Kidney tubule cell (primary cell): Measurements from ENCODE around the gene CDR2.
"Not testable (repeated sequence)": the region's sequence is repeated elsewhere in the genome, so short reads cannot be mapped to it uniquely, and the experiment has no call there.

Experiments
- DNase-seq: peaks from one replicate; pipeline ENCODE4 v3.0.0-alpha.2; 2018; ENCODE audit warnings: low spot score

The CDR2 gene

DNA sequence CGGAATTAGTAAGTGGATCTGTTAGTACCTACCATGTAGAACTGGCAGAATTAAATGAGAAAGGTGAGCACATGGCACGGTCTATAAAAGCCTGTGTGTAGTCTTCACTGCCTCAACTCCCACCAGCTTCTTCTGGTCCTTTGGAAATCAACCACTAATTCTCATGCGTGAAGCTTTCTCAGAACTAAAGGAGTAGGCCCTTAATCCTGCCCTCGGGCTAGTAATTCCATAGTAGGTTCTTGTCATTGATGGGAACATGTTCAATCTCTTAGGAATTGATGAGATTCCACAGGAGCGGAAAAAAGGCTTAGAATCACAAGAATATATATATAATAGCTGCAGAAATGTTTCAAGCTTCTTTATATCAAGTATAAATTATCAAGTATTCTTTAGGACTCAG is 21.7 kb downstream of the CDR2 start:
- DNase-seq = no peak

DNA sequence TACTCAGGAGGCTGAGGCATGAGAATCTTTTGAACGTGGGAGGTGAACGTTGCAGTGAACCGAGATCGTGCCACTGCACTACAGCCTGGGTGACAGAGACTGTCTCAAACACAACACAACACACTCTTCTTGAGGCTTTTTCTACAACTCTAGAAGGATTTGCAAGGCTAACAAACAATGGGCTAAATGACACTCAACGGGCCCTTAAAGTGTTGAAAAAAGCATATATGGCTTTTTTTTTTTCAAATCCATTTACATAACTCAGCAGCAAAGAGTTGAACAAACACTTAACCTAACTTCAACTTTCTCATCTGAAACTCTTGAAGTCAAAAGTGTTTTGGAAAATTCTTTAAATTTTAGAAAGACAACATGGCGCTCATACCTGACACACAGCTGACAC is 22.3 kb downstream of the CDR2 start:
- DNase-seq = no peak

DNA sequence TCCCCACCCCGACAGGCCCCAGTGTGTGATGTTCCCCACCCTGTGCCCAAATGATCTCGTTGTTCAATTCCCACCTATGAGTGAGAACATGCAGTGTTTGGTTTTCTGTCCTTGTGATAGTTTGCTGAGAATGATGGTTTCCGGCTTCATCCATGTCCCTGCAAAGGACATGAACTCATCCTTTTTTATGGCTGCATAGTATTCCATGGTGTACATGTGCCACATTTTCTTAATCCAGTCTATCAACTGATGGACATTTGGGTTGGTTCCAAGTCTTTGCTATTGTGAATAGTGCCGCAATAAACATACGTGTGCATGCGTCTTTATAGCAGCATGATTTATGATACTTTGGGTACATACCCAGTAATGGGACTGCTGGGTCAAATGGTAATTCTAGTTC is 23.4 kb downstream of the CDR2 start:
- DNase-seq = not testable (repeated sequence)

DNA sequence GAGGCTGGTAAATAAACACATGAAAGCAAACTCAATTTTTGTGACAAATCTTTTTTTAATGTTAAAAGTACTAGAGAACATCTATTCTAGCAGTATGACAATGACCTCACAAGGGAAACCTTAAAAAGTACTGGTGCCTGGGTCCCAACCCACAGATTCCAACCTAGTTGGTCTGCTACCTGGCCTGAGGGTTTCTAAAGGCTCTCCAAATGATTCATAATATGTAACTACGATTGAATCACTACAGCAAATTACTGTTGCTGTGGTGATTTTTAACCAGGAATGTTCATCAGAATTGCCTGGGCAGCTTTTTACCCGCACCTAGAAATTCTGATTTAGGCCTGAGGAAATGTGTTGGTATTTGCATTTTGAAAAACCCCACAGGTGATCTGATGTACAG is 26.1 kb downstream of the CDR2 start:
- DNase-seq = peak; percentile 89

DNA sequence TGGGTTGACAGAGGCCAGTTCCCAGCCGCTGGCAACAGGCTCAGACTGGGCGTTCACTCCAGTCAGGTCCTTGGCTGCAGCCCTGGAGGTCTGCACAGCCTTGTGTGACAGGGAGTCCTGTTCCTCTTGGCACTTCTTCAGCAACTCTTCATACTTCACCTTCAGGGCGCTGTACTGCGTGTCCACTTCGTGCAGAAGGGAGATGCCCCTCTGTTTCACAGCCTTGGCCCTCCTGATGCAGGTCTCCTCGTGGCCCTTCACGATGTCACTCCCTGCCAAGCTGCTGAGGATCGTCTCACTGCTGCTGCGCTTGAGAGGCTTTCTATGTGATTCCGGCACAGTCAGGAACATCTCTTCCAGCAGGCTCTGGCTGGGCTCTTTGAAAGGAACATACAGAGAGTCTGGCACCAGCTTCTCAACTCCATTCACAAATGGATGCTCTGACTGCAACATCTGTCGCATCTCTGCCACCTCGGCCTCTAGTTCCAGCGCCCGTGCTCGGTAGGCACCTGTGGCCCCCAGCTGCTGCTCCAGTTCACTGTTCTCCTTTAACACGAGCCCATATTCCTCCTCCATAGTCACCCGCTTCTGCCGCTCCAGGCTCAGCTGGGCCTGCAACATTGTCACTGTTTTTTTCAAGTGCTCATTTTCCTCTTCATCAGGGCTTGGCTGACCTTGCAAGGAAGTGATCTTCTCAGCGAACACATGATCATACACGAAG is 27.2 kb downstream of the CDR2 start:
- no peak for DNase-seq

DNA sequence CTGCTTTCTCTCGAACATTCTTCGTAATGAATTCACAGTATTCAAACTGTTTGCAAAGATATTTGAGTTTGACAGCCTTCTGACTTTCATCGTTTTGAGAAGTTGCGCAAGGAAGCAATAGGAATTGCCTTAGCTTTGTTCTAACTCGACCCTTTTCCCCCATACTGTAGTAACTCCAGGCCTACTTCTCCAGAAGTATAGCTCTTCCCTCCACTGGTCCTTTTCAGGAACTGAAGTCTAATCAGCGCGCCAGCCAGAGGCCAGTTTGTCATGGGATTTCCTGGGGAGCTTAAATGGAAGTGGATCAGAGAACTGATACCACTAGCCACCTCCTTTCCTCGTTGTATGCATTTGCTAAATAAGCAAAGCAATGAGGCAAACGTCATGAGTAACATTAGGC is 27.9 kb downstream of the CDR2 start:
- DNase-seq = no peak

DNA sequence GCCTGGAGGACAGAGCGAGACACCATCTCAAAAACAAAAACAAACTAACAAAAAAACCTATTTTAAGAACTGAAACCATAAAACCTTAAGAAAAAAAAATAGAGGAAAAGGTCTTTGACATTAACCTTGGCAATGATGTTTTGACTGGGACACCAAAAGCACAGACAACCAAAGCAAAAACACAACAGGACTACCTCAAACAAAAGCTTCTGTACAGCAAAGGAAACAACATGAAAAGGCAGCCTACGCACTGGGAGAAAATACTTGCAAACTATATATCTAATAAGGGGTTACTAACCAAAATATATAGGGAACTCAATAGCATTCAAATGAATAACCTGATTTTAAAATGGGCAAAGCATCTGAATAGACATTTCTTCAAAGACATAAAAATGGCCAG is 32.3 kb downstream of the CDR2 start:
- DNase-seq = no peak

DNA sequence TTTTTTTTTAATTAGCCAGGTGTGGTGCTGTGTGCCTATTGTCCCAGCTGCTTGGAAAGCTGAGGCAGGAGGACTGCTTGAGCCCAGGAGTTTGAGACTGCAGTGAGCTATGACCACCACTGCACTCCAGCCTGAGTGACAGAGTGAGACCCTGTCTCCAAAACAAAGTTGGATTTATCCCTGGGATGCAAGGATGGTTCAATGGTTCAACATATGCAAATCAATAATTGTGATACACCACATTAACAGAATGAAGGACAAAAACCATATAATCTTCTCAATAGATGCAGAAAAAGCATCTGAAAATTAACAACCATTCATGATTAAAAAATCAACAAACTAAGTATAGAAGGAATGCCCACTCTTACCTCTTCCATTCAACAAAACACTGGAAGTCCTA is 33.5 kb downstream of the CDR2 start:
- no peak for DNase-seq

DNA sequence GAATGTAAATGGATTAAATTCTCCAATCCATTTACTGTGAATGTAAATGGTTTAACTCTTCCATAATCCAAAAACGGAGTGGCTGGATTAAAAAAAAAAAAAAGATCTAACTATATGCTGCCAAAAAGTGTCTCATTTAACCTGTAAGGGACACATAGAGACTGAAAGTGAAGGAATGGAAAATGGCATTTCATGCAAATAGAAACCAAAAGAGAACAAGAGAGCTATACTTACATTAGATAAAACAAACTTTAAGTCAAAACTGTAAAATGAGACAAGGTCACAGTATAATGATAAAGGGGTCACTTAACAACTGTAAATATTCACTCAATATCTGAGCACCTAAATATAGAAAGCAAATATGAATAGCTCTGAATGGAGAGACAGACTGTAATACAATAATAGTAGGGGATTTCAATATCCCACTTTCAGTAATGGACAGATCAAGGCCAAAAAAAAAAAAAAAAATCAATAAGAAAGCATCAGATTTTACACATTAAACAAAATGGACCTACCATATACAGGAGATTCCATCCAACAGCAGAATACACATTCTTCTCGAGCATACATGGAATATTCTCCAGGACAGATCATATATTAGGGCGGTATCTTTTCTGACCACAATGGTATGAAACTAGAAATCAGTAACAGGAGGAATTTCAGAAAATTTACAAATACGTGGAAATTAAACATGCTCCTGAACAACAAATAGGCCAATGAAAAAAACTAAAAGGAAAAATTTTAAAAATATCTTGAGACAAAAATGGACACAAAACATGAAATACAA is 36.4 kb downstream of the CDR2 start:
- no peak for DNase-seq

DNA sequence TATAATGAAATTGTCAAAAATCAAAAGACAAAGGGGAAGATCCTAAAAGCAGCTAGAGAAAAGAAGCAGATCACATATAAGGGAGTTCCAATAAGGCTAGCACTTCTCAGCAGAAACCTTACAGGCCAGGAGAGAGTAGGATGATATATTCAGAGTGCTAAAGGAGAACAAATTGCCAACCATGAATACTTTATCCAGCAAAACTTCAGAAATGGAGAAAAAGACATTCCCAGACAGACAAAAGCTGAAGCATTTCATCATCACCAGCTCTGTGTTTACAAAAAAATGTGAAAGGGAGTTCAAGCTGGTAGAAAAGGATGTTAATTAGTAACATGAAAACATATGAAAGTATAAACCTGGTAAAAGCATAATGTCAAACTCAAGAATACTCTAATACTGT is 37.4 kb downstream of the CDR2 start:
- no peak for DNase-seq

DNA sequence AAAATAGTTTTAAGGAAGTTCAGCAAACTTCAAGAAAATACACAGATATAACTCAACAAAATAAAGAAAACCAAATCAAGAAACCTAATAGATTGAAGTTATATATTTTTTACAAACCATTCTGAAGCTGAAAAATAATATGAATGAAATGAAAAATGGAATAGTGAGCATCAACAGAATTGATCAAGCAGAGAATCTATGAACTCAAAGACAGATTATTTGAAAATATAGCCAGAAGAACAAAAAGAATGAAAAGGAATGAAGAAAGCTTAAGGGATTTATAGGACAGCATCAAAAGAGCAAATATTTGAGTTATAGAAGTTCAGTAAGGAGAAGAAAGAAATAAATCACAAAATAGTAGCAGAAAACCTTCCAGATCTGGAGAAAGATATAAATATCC is 37.8 kb downstream of the CDR2 start:
- DNase-seq = no peak

DNA sequence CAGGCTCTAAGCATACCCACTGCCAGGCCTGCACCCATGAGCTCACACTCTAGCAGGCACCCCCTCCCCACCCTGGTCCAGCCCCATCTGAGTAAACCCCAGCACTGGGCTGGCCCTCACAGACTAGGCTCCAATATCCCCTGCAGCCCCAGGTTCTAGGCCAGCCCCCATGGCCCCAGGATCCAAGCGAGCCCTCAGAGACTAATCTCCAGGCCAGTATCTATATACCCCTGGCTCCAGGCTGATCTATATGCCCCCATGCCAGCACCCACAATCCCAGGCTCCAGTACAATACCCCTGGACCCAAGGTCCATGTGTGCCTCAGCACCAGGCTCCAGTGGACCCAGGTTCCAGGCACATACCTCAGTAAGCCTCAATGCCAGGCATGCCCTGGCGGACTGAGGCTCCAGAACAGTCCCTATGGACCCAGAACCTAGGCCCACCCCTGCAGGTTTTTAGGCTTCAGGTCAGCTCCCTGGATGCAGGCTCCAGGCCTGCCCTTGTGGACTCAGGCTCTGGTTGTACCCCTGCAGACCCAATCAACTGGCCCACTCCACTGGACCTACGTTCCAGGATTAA is 38.7 kb downstream of the CDR2 start:
- no peak for DNase-seq

DNA sequence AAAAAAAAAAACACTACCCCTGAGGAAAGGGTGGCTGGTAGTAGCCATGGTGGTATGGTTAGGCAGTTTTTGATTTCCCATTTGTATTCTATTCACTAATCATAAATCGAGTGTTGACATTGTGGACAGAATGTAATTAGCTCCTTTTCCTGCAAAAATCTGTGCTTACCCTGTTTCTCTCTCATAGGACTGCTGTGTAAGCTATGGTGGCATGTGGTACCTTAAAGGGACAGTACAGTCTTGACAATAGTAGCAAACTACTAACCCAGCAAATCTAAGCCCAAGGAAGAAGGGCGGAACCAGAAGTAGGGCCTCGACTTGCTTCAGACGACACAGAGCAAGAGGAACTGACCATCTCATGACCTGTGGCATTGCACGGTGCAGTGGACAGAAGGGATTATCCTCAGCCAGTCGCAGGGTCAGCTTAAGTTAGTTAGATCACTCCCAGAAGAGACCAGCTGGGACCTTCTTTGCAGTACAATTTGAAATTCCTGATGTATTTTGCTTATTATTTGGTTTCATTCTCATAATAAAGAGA is 40.9 kb downstream of the CDR2 start:
- DNase-seq = no peak

DNA sequence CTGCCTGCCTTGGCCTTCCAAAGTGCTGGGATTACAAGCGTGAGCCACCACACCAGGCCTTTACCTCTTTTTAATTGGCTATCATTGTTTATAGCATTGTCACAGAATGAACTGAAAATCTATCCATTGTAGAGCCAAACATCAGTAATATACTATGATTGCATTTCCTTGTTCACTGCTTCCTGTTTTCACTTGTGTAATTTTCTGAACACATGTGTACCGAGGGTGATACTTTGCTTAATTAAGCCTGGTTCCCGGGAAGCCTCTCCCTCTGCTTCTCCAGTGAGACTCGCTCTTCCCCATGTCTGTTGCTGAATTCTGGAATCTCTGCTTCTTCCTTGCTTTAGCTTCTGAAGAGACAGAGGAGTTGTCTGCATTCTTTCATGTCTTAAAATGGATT is 44.1 kb downstream of the CDR2 start:
- DNase-seq = no peak

DNA sequence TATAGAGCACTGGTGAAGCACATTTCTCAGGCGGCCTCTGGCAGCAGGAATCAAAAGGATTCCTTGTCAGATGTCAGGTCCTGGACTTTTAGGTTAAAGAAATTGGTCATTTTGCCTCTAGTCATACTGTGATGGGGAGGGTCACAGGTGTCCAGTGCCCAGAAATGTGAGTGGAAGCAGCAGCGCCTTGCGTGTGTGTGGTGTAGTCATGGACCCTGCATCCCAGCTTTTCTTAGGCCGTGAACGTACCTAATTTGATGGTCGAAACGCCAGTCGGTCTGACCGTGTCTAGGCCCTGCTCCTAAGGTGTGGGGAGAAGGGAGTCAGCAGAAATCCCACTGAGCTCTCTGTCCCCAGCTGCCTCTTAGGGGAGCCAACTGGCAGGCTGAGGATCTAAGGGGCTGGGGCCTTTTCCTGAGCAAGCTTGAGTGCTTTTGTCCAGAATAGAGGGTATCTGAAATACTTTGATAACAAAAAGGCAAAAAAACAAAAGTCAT is 45.2 kb downstream of the CDR2 start:
- DNase-seq = no peak

DNA sequence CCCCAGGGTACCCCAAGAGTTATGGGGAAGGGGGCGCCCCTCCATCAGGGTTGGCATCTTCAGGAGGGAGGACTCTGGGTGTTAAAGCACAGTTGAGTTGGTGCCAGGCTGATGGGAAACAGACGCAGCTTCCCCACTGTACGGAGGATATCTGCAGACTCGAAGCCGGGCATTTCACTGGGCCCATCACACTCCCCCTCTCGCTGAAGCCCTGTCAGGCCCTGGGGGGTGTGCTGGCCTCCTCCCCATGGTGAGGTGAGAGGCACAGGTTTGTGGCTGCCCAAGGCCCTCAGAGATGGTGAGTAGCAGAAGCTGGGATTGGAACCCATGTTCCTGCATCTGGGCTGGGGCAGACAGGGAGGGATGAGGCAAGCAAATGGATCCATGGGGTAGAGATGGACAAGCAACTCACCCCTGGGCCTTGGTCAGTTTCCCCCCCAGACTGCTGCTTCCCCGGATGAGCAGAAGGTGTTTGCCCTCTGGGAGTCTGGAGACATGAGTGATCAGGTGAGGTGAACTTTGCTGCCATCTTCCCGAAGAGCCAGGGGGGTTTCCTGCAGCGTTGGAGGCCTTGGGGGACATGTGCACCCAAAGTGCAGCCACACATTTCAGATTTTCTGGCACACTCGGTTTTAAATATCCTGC is 46.2 kb downstream of the CDR2 start:
- DNase-seq = no peak

DNA sequence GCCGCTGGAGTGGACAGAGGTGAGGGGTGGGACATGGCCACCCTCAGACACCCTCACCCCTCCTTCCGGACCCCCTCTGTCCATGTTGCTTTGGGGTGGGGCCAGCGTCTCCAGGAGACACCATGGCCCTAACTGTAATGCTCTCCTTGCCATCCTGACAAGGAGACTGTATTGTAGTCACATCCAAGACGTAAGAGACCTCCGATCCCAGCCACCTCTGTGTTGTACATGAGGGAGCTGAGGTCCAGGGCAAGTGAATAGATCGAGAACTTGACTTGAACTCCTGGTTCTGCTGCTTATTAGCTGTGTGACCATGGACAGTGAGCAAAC is 47.0 kb downstream of the CDR2 start:
- no peak for DNase-seq

DNA sequence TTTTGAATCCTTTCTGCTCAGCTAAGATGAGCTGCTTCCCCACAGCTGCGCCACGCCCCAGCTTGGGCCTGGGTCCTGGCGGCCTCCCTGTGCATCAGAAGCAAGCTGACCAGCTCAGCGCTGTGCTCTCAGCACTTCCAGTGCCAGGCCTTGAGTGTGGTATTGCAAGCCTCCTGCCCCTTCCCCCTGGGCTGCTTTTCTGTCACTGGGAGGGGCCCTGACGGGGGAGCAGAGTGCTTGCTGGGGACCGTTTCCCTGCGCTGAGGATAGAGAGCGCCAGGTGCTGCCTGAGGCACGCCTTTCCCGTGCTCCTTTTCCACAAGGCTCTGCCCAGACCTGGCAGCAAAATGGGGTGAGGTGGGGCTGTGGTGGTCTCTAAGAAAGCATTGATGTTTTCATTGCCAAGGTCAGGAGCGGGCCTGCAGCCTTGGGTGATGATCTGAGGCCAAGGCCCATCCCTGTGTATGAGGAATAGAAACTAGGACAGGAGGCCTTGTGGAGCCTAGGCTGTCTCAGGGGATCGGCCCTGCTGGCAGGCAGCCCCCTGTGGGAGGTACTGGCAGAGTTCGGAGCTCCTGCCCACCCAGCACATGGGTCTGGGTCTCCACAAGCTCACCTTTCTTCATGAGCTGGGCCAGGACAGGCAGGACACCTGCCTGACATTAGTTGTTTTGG is 47.5 kb downstream of the CDR2 start:
- DNase-seq = no peak

DNA sequence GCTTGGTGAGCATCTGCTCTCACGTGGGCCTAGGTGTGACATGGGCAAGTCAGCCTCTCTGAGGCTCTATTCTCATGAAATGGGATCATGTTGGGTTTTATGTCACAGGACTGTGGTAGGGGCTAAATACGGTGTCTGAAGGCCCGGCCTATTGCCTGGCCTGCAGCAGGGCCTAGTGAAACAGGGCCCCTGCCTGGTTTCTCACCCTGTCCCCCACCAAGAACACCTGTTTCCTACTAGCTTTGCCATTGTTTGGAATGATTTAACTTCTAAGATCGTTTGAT is 48.1 kb downstream of the CDR2 start:
- no peak for DNase-seq

DNA sequence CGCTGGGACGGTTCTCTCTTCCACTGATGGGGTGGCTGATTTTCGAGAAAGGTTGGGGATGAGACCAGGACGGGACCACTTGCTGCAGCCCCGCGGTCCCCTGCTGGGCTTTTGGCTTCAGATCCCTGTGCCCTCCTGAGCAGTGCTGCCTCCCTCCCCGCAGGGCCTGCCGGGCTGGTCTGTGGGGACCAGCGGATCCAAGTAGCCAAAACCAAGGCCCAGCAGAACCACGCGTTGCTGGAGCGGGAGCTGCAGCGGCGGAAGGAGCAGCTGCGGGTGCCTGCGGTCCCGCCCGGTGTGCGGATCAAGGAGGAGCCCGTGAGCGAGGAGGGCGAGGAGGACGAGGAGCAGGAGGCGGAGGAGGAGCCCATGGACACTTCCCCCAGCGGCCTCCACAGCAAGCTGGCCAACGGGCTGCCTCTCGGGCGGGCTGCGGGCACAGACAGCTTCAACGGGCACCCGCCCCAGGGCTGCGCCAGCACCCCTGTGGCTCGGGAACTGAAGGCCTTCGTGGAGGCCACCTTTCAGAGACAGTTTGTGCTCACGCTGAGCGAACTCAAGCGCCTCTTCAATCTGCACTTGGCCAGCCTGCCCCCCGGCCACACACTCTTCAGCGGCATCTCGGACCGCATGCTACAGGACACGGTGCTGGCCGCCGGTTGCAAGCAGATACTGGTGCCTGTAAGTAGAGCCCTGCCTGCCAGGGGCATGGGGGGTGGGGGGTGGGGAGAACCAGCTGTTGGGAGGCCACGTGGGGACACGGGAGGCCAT is 48.6 kb downstream of the CDR2 start:
- DNase-seq = no peak

DNA sequence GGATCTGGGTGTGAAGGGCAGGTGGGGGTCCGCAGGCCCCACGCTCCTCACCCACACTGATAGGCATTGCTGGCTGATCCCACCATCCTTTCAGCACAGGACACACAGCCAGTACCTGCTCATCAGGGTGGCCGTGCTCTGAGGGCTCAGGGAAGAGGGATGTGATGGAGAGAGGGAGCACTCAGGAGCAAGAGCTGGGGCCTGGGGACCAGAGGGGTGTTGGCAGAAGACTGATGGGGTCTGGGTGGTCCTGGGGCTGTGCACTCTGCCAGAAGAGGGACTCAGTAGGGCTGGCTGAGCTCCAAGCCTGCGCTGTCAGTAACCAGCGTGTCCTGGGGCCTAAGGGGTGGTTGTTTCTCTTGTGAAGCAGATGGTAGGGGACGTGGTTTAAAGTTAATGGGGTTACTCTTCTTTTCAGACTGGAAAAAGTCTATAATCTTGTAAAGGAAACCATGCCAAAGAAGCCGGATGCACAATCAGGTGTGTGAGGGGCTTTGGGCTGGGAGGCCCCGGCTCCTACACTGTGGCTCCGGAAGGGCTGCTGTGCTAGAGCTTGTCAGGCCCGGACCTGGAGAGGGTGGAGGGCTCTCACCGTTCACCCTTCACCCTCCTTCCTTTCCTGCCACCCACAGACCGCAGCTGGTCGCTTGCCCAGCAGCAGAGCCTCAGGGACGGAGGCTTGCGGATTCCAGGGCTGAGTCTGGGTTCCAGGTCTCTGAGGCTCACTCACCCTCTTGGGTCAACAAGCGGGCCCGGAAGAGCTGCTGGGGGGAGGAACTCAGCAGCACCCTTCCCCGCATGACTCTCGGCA is 49.4 kb downstream of the CDR2 start:
- DNase-seq = no peak
